ENCODE measurements around the gene MGRN1. TPM values are rescaled to one million over a fixed set of nuclear protein-coding genes. Genes with fewer than 3 reads are reported as not detected.

MGRN1 gene
- total RNA-seq, 4 donors from 2014 or later = 49.1 to 127 (median 79.5) TPM

DNA sequence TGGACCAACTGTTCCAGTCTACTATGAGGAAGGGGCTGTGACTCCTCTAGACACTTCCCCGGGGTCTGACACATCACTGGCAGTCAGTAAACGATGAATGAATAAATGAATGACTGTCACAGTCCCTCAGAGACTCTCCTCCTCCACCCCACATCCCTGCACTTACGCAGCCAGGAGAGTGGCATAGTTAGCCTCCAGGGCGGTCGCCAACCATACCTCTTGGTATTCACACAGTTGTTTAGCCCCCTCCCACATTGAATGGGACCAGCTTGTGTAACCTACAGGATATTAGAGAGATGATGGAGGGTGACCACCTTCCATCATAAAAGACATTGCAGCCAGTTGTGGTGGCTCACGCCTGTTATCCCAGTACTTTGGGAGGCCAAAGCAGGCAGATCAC, 35.7 kb upstream of the MGRN1 start:
- Histone ChIP-seq H3K9me3 (no peaks in the 10 kb centered on the region), H3K4me3 (no peak overlapping the region), H3K27me3 (peaks cover 4% of the 10 kb centered on the region), H3K27ac (no peak overlapping the region), H3K4me1 (no peaks in the 10 kb centered on the region), H3K36me3 (no peaks in the 10 kb centered on the region)
- TF ChIP-seq, protein P1, sequence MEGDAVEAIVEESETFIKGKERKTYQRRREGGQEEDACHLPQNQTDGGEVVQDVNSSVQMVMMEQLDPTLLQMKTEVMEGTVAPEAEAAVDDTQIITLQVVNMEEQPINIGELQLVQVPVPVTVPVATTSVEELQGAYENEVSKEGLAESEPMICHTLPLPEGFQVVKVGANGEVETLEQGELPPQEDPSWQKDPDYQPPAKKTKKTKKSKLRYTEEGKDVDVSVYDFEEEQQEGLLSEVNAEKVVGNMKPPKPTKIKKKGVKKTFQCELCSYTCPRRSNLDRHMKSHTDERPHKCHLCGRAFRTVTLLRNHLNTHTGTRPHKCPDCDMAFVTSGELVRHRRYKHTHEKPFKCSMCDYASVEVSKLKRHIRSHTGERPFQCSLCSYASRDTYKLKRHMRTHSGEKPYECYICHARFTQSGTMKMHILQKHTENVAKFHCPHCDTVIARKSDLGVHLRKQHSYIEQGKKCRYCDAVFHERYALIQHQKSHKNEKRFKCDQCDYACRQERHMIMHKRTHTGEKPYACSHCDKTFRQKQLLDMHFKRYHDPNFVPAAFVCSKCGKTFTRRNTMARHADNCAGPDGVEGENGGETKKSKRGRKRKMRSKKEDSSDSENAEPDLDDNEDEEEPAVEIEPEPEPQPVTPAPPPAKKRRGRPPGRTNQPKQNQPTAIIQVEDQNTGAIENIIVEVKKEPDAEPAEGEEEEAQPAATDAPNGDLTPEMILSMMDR (IDR thresholded peaks at IDR 0.05) = no peak
- TF ChIP-seq POLR2A (IDR thresholded peaks at IDR 0.05) (no peak), EP300 (IDR thresholded peaks at IDR 0.05; ENCODE audit: low read depth) (no peak), POLR2AphosphoS5 (IDR thresholded peaks at IDR 0.05) (no peak)
- intact Hi-C loops (cut with DNase I; ENCODE audit: low total_unique reads) (loop anchor here (5.0 to 10.0 kb wide), 2 partner anchors 58 to 84 kb away; no protein-coding TSS in a partner anchor), in situ Hi-C loops (cut with MboI; ENCODE audit: low pct_ligation_motif_present in 1 of 4, low pct_unique_long_range_greater_than_20kb in 1 of 4, low sequenced_read_pairs in 3 of 4) (no loop called here)
- no peak for DNase-seq
- 94 to 100% methylated on average over 4 to 6 of the region's 6 CpGs for WGBS, 2 donors (ENCODE audit: low coverage in 1 of 2)

DNA sequence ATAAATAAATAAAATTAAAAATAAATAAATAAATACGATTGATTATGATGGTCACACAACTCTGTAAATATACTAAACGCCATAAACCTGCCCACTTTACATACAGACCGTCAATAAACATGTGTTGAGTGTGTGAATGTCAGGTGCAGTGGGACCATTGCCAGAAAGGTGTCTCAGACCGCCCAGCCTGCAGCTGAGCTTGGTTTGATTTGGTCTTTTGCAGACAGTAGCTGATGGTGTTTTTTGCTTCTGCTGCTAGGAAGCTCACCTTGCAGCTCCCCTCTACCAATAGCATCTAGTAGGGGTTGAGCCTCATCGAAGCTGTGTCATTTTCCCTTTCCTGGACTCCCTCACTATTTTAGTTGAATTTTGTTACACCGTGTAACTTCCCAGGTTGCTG, 33.4 kb upstream of the MGRN1 start:
- intact Hi-C loops (cut with DNase I; ENCODE audit: low total_unique reads) = no loop called here
- no peaks in the 10 kb centered on the region for H3K36me3 ChIP-seq
- H3K27ac ChIP-seq = no peak overlapping the region
- DNase-seq = no peak
- 47% methylated on average over 6 of the region's 6 CpGs for WGBS, 2 donors (ENCODE audit: low coverage in 1 of 2)
- in situ Hi-C loops (cut with MboI; ENCODE audit: low pct_ligation_motif_present in 1 of 4, low pct_unique_long_range_greater_than_20kb in 1 of 4, low sequenced_read_pairs in 3 of 4) = no loop called here
- H3K4me1 ChIP-seq = no peaks in the 10 kb centered on the region
- peaks cover 2% of the 10 kb centered on the region for H3K27me3 ChIP-seq
- H3K9me3 ChIP-seq = no peaks in the 10 kb centered on the region
- no peak overlapping the region for H3K4me3 ChIP-seq
- TF ChIP-seq, protein P1 (IDR thresholded peaks at IDR 0.05) = no peak
- TF ChIP-seq POLR2A (IDR thresholded peaks at IDR 0.05) (no peak), POLR2AphosphoS5 (IDR thresholded peaks at IDR 0.05) (no peak), EP300 (IDR thresholded peaks at IDR 0.05; ENCODE audit: low read depth) (no peak)

DNA sequence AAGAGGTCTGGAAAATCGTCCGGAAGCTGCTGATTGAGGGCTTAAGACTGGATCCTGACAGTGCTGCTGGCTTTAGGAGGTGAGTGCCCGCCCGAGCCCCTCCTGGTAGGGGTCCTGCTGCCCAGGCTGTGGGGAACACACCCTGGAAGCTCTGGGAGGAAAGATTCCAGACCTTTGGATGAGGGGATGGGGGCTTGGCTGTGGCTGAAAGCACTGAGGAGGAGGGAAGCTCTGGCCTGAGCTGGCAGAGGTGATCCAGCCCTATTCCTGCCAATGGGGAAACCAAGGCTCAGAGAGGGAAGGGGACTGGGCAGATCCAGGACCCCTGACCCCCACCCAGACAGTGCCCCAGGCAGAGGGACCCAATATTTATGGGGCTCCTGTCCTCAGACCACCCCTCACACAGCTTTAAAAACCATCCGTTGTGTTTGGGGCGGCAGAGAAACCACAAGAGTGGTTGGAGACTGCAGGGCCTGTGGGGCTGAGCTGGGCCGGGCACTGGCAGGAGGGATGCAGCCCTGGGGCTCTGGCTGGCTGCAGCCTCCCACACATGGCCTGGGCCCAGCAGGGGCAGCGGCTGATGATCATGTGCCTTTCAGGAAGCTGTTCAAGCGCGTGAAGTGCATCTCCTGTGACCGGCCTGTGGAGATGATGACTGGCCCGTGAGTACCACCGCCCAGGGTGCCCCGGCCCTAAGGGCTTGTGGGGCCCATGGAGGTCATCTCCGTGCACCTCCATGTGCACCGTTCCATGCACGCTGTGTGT, 32.7 kb upstream of the MGRN1 start:
- no peaks in the 10 kb centered on the region for H3K36me3 ChIP-seq
- no peaks in the 10 kb centered on the region for H3K4me1 ChIP-seq
- 80 to 93% methylated on average over 6 to 17 of the region's 17 CpGs for WGBS, 2 donors (ENCODE audit: low coverage in 1 of 2)
- TF ChIP-seq POLR2AphosphoS5 (IDR thresholded peaks at IDR 0.05) (no peak), EP300 (IDR thresholded peaks at IDR 0.05; ENCODE audit: low read depth) (no peak), POLR2A (IDR thresholded peaks at IDR 0.05) (no peak)
- TF ChIP-seq, protein P1 (IDR thresholded peaks at IDR 0.05) = no peak
- no peak for DNase-seq
- no peaks in the 10 kb centered on the region for H3K27me3 ChIP-seq
- H3K4me3 ChIP-seq = no peak overlapping the region
- H3K9me3 ChIP-seq = no peaks in the 10 kb centered on the region
- intact Hi-C loops (cut with DNase I; ENCODE audit: low total_unique reads) = no loop called here
- in situ Hi-C loops (cut with MboI; ENCODE audit: low pct_ligation_motif_present in 1 of 4, low pct_unique_long_range_greater_than_20kb in 1 of 4, low sequenced_read_pairs in 3 of 4) = no loop called here
- H3K27ac ChIP-seq = no peak overlapping the region

DNA sequence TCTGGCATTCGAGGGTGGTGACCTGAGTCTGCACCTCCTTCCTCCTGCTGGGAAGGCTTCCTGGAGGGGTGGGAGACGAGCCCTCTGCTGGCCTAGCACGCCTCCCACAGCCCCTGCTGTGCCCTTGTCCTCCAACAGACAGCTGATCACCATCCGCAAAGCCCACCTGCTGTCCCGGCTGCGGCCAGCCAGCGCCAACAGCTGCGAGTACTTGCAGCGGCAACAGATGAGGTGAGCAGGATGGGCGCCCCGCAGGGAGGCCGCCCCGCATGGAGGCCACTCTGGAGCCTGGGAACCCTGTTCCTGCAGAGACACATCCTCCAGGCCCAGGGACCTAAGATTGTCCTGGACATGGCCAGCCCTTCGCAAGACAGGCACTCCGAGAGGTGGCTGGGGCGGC, 31.5 kb upstream of the MGRN1 start:
- no peaks in the 10 kb centered on the region for H3K27me3 ChIP-seq
- no peaks in the 10 kb centered on the region for H3K36me3 ChIP-seq
- no peak overlapping the region for H3K4me3 ChIP-seq
- TF ChIP-seq POLR2A (IDR thresholded peaks at IDR 0.05) (no peak), EP300 (IDR thresholded peaks at IDR 0.05; ENCODE audit: low read depth) (no peak), POLR2AphosphoS5 (IDR thresholded peaks at IDR 0.05) (no peak)
- TF ChIP-seq, protein P1 (IDR thresholded peaks at IDR 0.05) = no peak
- intact Hi-C loops (cut with DNase I; ENCODE audit: low total_unique reads) (no loop called here), in situ Hi-C loops (cut with MboI; ENCODE audit: low pct_ligation_motif_present in 1 of 4, low pct_unique_long_range_greater_than_20kb in 1 of 4, low sequenced_read_pairs in 3 of 4) (no loop called here)
- H3K9me3 ChIP-seq = no peaks in the 10 kb centered on the region
- DNase-seq = no peak
- no peak overlapping the region for H3K27ac ChIP-seq
- H3K4me1 ChIP-seq = no peaks in the 10 kb centered on the region
- 69% methylated on average over 16 of the region's 16 CpGs; no CpG with 5 or more reads in 1 of the 2 donors for WGBS, 2 donors (ENCODE audit: low coverage in 1 of 2)
